ENCODE data around the gene LRRC7.

Gene LRRC7

DNA sequence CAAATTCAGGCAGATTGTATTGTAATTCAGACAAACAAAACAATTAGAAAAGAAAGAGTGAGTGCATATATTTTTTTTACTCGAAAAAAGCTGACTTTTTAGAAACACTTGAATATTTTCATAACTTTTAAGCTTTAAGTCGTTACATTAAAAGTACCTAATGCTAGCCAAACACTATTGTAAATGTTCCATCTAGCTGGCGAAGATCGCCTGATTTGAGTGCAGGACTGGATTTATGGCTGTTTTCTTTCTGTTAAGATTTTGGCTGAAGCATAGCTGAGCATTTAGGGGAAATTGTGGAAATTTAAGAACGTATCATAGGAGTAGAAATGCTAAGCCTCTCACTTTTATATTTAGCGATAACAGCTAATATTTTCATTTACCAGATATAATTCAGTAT is 24.6 kb downstream of the LRRC7 start:
- DNase-seq = no peak

DNA sequence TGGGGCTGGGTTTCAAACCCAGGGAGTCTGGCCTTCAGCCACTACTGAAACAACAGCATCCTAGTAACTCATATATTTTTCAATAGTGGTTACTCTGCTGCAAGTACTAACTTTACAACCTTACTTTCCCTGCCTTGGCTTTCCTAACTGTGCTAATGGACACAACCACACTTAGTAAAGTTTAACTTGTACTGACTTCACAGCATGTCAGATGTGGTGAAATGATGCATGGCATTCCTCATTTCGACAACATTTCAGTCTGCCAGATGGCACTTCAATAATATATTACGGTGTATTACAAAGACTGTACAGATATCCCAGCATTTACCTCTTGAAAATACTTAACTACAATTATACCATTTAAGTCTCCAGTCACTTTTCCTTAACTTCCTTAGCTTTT is 27.8 kb downstream of the LRRC7 start:
- no peak for DNase-seq

DNA sequence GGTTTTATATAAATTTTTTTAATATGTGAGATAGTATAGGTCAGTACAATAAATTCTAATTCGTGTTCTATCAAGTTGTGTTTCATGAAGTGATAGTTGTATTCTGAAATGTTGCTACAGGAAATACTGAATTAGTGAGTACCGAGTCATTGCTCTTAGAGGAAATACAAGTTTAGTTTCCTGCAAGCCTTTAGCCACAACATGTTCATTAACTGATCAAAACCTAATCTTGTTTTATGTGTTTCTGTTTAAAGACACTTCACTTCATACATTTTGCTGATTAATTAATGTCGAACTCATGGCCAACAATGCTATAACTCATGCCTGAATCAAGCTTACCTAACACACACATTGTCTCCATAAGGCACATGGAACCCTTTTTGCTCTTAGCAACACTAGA is 43.6 kb downstream of the LRRC7 start:
- DNase-seq = no peak

DNA sequence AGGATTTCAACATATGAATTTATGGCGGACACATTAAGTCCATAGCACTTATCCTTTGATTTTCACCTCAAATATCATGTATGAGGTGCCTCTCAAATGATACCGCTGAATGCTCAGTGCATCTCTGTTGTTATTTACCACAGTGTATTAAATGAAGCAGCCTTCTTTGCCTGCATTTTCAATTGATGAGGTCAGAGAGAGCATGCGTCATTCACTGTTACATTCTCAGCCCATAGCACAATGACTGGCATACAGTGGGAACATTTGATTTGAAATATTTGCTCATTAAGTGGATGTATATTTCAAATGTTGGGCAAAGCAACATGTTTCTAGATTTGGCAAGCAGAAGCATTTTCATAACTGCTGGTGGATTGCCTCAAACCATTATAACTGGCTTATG is 45.7 kb downstream of the LRRC7 start:
- no peak for DNase-seq

DNA sequence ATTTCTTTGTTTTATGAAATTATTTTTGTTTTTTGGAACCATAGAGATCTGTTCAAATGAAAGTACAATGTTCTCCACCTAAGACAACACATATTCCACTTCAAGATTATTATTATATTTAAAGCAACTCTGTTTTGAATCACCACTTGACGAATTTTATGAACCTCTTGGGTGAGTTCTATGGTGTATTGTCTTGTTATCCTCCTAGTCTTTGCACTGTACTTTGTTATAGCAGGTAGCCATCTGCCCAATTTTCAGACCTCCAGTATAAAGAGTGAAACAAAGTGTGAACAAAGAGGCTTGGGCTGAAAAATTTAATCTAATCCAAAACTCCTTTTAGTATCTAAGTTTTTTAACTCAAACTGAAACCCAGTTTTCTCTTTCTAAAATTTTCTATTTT is 71.0 kb downstream of the LRRC7 start:
- no peak for DNase-seq

DNA sequence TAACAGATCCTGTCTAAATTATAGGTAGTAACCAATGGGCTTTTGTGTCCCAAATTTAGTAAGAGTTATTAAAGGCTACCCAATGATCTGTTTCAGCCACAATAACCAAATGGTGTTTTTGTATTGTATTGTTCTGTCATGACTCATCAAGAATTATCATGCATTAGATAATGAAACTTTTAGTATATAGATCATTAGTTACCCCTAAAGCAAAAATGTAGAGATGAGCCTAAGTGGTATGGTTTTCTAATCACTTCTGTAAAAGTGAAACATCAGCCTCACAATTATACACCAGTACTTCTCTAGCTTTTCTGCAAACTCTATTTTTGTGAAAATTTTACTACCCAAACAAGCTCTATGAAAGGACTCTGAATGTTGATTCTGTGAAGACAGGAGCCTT is 71.4 kb downstream of the LRRC7 start:
- no peak for DNase-seq

DNA sequence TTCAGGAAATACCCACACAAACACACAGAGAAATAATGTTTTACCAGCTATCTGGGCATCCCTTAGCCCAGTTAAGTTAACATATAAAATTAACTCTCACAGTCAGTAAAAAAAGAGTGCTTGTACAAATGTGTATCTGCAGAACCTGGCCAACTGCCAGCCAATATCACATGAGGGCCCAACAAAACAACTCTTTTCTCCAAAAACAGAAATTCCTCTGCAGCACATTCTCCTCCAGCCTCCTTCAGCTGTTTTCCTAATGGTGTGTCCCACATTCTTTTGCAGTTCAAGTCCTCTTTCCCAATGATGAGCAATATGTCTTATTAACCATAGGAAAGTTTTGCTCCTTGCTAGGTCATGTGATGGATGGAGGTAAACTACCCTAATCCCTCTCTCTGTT is 75.5 kb downstream of the LRRC7 start:
- DNase-seq = no peak

DNA sequence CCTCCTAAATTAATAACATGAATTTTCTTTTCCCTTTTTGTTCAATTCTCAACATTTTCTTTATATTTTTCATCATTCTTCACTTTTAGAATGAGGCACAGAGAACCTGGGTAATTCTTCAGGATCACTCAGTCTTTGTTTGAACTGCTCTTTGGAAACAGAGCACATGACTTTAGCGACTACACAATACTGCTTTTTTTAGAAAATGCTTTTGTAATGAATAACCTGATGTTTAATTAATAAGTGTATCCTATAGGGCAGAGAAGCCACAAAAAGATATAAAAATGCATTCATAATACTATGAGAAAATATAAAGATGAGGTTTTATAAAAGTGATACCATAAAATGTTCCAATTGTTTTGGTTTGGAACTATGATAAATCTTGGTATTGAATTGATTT is 77.8 kb downstream of the LRRC7 start:
- no peak for DNase-seq

DNA sequence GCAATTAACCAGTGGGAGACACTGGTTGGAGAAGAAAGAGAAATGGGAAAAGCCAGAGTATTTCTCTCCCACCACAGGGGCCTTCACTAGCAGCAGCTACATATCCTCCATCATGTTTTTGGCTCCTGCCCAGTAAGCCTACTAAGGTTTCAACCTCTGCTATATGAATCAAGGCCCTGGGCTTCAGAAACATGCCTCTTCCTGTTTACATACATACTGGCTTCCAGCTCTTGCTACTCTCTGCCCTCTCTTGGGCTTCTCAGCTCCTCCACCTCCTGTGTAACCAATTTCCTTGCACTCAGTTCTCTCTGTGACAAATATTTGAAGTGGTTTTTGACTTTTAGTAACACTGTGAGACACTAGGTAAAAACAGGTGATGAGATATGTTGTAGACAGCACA is 80.8 kb downstream of the LRRC7 start:
- DNase-seq = no peak

DNA sequence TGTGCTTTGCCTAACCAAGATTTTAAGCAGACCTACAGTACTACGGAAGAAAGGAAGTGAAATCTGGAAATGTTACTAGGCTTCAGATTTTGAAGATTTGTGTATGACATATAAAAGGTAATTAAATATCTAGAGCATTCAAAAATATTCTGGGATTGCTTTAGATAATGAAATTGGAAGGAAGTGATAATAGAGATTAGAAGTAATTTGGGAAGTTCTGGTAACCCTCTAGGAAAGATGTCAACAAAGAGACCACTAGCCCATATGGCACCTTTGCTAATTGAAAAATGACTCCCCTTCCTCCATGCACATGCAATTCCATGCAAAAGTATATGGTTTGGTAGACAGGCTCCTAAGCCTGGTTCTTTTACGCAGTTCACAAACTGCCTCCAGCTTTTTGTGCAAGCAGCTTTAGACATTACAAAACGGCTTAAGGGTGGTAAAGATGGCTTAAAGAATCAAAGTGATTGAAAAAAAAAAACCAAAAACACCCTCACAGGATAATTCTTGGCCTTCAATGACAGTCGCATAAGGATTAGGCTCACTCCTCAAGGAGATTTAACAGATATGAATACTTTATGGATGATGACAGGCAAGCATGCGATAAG is 81.8 kb downstream of the LRRC7 start:
- DNase-seq = no peak

DNA sequence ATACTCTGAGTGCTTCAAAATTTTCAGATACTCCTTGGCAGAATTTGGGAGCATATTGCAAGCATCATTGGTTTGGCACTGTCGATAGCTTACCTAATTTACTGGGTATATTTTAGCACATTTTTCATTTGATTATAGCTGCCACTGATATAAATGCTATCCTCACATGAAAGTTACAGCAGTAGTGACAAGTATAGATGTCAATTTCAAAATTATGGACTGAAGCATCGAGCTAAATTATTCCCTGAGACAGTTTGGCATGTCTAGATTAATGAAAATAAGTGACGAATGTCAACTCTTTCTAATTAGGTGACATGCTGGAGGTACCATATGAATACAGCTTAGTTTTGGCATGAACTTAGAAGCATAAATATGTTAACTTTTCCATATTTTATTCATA is 83.1 kb downstream of the LRRC7 start:
- DNase-seq = no peak

DNA sequence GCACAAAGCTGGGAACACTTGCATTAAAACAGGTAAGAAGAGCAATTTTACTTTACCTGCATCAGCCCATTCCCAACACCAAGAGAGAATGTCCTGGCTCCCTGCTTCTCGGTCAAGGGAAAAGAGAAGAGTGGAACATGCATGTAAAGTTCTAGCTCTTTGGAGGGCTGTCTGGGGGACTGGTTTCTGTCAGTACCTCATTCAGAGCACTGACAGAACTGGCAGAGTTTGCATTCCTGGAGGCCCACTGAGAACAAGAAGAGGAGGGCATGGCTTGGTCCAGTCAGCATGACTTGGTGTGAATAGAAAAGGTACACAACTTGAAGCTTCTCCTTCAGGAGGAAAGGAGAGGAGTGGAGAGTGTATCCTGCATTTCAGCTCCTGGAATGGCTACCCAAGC is 83.9 kb downstream of the LRRC7 start:
- no peak for DNase-seq

DNA sequence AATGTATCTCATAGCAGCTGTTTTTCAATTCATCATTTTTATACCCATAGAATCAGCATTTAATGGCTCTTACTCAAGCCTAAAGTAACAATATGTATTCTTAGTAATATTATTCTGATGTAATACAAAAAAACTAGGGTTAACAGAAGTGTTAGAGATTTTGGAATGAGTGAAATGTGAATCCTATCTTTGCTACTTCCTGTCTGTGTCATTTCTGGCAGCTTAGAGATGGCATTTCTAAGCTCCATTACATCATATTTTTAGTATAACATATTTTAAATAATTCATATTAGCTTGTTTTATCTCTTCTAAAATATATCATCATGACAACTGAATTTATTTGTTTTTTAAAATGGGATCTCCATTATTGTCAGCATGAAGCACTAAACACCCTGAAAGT is 90.2 kb downstream of the LRRC7 start:
- no peak for DNase-seq

DNA sequence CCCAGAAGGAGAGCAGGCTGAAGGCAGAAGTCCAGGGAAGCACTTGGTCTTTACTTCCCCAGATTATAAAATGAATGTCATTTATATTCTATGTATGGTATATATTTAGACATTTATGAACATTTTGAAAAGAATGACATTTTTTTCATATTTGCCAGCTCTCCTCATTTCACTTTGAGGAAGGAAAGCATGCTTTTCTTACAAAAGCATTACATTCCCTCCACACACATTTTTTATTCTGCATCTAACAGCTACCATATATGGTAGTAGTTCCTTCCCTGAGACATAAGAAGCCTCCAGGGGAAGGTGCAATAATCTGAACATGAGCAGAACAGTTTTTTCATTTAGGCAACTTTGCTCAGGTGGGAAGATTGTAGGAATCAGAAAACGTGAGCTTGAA is 94.0 kb downstream of the LRRC7 start:
- no peak for DNase-seq

DNA sequence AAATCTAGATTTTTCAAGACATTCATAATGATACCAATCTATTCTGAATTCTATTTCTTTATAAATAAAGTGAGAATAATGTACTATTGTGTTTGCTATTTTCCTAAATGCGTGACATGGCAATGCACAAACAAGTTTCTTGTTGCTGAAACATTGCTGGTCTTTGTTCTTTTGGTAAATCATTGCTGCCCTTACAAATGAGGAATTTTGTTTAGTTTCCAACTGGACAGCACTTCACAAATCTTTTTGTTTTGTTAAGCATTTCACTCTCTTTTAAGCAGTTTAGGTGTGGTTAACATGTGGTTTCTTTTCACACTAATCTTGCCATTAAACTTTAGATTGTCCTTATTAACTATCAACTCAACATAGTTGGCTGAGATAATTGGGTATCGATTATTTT is 94.6 kb downstream of the LRRC7 start:
- DNase-seq = no peak

DNA sequence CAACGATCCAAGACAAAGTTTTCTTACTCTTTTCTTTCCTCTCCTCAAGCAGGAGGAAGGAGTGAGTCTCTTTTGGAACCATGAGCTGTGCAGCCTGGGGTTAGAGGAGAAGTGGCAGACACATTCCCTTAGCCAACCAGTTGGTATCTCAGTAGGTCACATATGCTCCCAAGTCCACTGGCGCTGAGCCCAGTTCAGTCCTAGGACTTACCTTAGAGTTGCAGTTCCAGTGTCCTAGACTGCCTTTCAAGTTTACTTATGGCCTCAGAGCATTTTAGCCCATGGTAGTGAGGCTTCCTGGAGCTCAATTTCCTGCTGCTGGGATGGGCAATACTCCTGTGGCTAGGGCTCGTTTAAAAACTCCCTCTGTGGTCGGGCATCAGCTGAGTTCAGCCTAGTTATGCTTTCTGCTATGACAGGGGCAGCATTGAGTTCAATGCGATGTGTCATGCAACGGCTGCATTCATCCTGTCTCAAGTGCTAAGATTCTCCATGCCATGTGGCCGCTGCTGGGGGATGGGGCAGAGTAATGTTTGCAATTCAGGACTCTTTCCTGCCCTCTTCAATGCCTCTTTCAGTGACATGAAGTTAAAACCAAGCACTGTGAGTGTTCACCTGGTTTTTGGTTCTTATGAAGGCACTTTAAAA is 103.8 kb downstream of the LRRC7 start:
- DNase-seq = peak; percentile 13

DNA sequence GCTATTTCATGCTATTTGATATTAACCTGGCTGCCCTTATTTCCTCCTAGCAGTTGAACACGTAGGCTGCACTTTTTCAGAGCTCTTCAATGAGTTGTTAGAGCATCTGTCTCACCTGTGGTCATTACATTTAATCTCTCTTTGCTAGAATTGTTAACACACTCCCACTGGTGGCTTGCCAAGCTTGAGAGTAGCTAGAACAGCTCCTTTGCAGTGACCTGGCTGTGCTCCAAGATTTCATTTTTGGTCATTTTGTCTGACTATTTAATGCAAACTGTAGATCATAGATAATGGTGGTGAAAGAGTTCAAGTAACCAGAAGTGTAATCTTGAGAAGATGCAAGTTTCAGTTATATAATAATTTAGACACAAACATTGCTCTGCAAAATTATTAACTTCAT is 105.6 kb downstream of the LRRC7 start:
- DNase-seq = peak; percentile 27

DNA sequence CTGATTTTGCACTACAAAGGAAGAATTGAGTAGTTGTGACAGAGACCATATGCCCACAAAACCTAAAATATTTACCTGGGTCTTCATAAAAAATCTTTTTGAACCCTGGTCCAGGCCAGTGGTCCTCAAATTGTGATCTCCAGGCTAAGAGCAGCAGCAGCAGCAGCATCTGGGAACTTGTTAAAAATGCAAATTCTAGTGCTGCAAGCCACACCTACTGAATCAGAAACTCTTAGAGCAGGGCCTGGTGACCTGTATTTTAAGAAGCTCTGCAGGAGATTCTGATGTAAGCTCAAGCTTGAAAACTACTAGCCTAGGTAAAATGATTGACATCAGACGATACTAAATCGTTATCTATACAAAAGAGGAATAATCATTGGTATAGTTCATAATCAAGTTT is 112.2 kb downstream of the LRRC7 start:
- no peak for DNase-seq

DNA sequence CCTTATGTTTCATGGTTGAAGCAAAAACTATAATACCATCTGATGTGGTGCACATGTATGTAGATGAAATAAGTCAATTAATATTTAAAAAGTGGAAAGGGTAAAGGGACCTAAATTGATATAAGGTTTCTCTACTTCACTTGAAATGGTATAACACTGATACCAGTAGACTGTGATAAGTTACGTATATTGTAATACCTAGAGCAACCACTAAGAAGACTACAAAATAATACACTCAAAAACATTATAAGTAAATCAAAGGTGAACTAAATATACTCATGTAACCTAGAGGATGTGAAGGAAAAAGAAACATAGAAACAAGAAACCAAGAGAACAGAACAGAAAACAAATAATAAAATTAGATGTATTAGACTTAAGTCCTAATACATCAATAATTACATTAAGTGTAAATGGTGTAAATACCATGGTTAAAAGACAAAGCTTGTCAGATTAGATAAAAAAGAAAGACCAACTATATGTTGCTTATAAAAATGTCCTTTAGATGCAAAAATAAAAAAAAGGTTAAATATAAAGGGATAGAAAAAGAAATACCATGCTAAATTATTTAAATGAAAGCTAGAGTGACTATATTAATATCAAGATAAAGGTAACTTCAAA is 118.8 kb downstream of the LRRC7 start:
- no peak for DNase-seq

DNA sequence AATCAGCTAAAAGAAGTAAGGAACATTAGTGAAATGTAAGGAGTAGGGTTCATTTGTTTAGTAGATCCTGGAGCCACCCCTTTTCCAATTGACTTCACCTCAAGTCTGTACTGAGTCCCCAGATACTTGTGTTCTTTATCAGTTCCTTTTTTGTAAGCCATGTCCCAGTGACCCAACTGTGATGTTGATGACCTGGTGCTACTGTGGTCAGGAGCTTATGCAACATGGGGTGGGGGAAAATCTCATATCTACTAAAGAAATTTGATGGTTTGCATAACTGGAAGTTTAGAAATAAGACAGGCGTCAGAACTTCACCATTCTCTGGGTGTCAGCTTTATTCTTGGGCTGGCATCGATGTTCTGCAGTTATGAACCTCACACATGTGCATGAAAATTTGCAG is 120.5 kb downstream of the LRRC7 start:
- DNase-seq = no peak

DNA sequence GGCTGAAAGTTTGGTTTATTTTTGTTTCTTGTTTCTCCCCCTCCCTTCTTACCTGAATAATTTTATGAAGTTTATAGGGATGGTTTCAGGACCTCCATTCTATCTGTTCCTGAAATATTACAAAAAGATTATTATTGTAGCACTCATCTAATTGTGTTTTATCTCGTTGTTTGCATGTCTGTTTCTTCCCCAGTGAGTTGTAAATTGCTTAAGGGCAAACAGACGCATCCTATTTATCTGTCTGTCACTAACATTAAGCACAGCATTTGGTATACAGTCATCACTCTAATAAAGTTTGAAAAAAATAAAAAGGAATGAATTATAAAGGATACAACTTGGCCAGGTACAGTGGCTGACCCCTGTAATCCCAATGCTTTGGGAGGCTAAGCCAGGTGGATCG is 123.5 kb downstream of the LRRC7 start:
- no peak for DNase-seq

DNA sequence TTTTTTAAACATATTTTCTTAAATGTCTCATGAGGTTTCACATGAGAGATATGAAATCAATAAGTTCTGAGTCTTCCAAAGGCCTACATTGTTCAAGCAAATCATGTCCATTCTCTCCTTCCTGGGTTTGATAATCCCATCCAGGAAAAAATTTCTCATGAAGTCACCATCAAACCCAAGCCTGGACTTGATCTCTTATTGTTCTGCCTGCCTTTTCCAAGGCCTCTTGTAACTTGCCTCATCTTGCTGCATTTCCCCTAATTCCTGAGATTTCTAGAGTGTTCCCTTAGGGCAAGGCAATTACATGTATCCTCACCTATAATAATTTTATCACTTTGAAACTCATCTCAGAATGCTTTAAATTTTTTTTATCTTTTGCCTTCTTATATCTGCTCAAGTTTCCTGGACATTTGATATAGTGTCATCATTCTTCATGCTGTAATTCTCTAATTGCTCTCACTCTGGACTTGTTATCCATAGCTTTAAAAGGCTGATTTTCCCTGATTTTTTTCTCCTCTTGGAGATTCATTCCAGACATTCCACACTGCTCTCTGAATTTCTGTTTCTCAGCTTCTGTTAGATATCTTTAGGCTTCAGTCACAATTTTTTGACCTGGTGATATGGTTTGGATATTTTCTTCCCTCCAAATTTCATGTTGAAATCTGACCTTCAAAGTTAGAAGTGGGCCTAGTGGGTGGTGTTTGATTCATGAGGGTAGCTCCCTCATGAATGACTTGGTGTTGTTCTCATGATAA is 126.4 kb downstream of the LRRC7 start:
- no peak for DNase-seq

DNA sequence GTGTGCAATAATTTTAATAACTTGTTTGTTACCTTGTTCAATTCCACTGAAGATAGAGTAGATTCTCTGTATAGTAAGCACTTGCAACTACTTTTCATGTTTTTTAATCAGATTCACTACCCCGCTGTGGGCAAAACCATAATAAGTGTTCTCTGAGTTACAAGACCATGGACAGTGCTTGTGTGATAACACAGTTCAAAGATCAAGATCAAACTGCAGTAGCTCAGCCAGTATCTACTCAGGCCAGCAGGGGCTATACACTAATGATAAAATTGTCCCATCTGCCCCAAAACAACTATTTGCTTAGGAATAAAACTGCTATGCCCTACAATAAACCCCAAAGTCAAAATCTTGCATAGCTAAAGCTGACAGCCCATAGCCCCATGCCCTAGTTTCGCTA is 129.6 kb downstream of the LRRC7 start:
- DNase-seq = no peak

DNA sequence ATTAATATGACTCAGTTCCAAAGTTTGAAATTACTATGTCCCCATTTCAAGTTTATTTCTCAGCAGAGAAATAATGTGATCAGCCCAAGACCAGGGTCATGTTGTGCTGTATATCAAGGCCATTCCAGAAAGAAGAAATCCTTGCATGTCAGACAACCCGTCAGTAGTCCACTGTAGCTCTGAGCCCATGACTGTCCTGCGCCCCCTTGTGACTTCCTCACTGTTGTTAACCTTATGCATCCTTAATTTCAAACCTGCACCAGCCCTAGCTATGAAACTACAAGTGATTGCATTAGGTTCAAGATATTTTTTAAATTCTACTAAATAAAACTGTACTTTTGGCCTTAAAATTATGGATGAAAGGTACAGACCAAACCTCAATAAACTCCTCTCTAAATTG is 133.0 kb downstream of the LRRC7 start:
- peak; percentile 5 for DNase-seq
